GM18858 (cell line): ENCODE data around the gene MAN1A2.

Source experiments
- ATAC-seq: cut with Tn5 transposase; IDR thresholded peaks from one replicate; pipeline ENCODE4 v1.9.1; 2021; ENCODE audit not compliant: unreplicated experiment

The MAN1A2 gene

GRCh38 chr1:117573386-117574023, 206.3 kb downstream of the MAN1A2 start:
- ATAC-seq = no peak

- no peak for ATAC-seq
Measured at GRCh38 chr1:117574161-117574835, 207.0 kb downstream of the MAN1A2 start.

GRCh38 chr1:117575586-117576225, 208.5 kb downstream of the MAN1A2 start:
- no peak for ATAC-seq

- no peak for ATAC-seq
Measured at GRCh38 chr1:117576236-117576635, 209.0 kb downstream of the MAN1A2 start.

GRCh38 chr1:117577191-117577885, 210.1 kb downstream of the MAN1A2 start:
- no peak for ATAC-seq

- no peak for ATAC-seq
Measured at GRCh38 chr1:117578466-117578865, 211.2 kb downstream of the MAN1A2 start.
